ENCODE results near the gene MRPS23.

DNA sequence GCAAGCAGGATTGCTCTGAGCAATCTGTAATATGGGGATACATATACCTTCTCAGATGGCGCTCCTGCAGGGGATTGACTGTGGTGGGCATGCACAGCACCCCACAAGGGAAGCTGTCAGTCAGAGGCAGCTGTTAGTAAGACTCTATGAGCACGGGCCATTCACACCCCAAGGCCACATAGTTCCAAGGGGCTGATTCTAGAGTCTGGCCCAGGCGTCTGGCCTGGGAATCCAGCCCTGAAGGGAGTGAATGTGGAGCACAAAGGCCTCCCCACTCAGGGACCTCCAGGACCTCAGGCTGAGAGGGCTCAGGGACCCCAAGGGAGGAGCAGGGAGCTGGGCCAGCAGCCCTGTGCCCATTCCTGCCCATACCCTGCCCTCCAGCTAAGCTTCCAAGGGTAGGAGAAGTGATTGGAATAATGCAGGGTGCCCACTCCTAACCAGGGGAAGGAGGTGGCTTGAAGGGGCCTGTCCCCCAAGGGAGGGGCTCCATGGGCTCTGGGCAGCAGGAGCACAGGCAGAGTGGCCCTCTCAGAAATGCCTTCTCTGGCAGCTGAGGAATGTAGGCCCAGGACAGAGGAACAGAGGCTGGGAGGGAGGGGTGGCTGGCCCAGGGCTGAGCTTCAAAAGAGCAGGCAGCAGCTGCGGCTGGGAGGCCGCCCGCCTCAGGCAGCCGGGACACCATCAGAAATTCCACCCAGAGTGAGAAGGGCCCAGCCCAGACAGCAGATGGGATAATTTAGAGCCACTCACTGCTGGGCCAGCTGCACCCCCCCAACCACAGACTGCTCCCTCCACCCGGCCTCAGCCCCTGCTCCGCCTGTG lies 48.9 kb upstream of the MRPS23 start:
- TF ChIP-seq POLR2AphosphoS5 (IDR thresholded peaks at IDR 0.05; ENCODE audit: low read depth, low read length) = no peak
- TF ChIP-seq POLR2A (IDR thresholded peaks at IDR 0.05; ENCODE audit: low read depth, low read length) = no peak
- TF ChIP-seq TAF1 (IDR thresholded peaks at IDR 0.05; ENCODE audit: borderline replicate concordance, low read depth, low read length) = no peak
